GM12878 (cell line): ENCODE measurements around the gene RO60. TPM values are rescaled to one million over a fixed set of nuclear protein-coding genes. Genes with fewer than 3 reads are reported as not detected.

Experiments used
- ATAC-seq: fragments of 200-7000 bp; cut with Tn5 transposase; 3 replicates; pipeline ENCODE4 v1.9.1; 2020; ENCODE audit warnings: mild to moderate bottlenecking, moderate library complexity
- BruUV-seq: library from RNA; stranded (reverse); fragments of 400-500 nt; replicated peaks from 2 replicates; lab custom pipeline; 2021; lab: Mats Ljungman, UMichigan
- CTCF ChIA-PET: fragments of 300-600 bp; sonication (Branson Sonifier 250); formaldehyde crosslinking; extraction: SDS; loops from one replicate; lab custom pipeline; 2021; ENCODE audit warnings: inconsistent platforms; lab: Yijun Ruan, JAX
- POLR2A ChIA-PET: fragments of 350-600 bp; formaldehyde crosslinking; extraction: SDS; loops from one replicate; lab custom pipeline; 2021; ENCODE audit warnings: inconsistent platforms; lab: Charles Lee
- RAD21 ChIA-PET: fragments of 300-600 bp; sonication (Branson Sonifier 250); formaldehyde crosslinking; loops from one replicate; lab custom pipeline; 2023; ENCODE audit warnings: antibody characterized with exemption; ENCODE audit not compliant: unreplicated experiment; lab: Charles Lee
- SMC1A ChIA-PET: fragments of 300-600 bp; sonication (Branson Sonifier 250); formaldehyde crosslinking; loops from one replicate; lab custom pipeline; 2023; ENCODE audit not compliant: unreplicated experiment, uncharacterized antibody; lab: Charles Lee
- DNase-seq: peaks from one replicate; pipeline ENCODE4 v3.0.0-alpha.2; 2011; ENCODE audit warnings: low read depth, low spot score
- FAIRE-seq: peaks from 3 replicates; lab custom pipeline; 2011; peaks lifted over from hg19 to GRCh38; lab: Jason Lieb, UNC
- H2AFZ ChIP-seq: 2 replicates; pipeline ENCODE4 v1.6.0; 2011; ENCODE audit warnings: low read depth, low read length, control low read depth; ENCODE audit not compliant: control insufficient read depth
- H3K27ac ChIP-seq: 2 replicates; pipeline ENCODE4 v1.5.1; 2011; ENCODE audit warnings: control low read depth; ENCODE audit not compliant: control insufficient read depth, insufficient read depth
- H3K27me3 ChIP-seq, 2 experiments: replicated peaks in 1 of 2; 2 replicates each; pipeline versions ENCODE4 v1.6.0 to v1.6.1; 2011; ENCODE audit warnings: low read length in 1 of 2; ENCODE audit not compliant: control insufficient read depth in 2 of 2, insufficient read depth in 2 of 2
- H3K36me3 ChIP-seq, 2 experiments: 2 replicates each; pipeline ENCODE4 v1.5.1; 2011; ENCODE audit warnings: low read length in 1 of 2; ENCODE audit not compliant: control insufficient read depth in 2 of 2, insufficient read depth in 2 of 2
- H3K4me1 ChIP-seq: 2 replicates; pipeline ENCODE4 v1.6.1; 2011; ENCODE audit warnings: mild to moderate bottlenecking, low read length, moderate library complexity, mixed read lengths; ENCODE audit not compliant: control insufficient read depth, insufficient read depth
- H3K4me2 ChIP-seq: 2 replicates; pipeline ENCODE4 v1.6.0; 2011; ENCODE audit warnings: control low read depth; ENCODE audit not compliant: control insufficient read depth, insufficient read depth
- H3K4me3 ChIP-seq: fragments of 200-600 bp; sonication (generic); 2 replicates; pipeline ENCODE4 v1.5.1; 2016
- H3K79me2 ChIP-seq: 2 replicates; pipeline ENCODE4 v1.6.0; 2011; ENCODE audit warnings: low read length; ENCODE audit not compliant: control insufficient read depth, insufficient read depth
- H3K9ac ChIP-seq: 2 replicates; pipeline ENCODE4 v1.8.0; 2011; ENCODE audit warnings: low read length, control low read depth, mixed read lengths; ENCODE audit not compliant: control insufficient read depth, insufficient read depth
- H3K9me3 ChIP-seq: replicated peaks from 3 replicates; pipeline ENCODE4 v1.5.1; 2011; ENCODE audit warnings: mild to moderate bottlenecking, low read length; ENCODE audit not compliant: control insufficient read depth, insufficient read depth
- H4K20me1 ChIP-seq: 2 replicates; pipeline ENCODE4 v1.6.0; 2011; ENCODE audit not compliant: control insufficient read depth, insufficient read depth
- CHD4 ChIP-seq: fragments of 200-600 bp; sonication (generic); IDR thresholded peaks from 2 replicates; pipeline ENCODE4 v1.6.1; 2016; ENCODE audit warnings: mild to moderate bottlenecking
- DPF2 ChIP-seq: fragments of 450-650 bp; IDR thresholded peaks from 2 replicates; pipeline ENCODE4 v1.6.1; 2017; ENCODE audit warnings: mild to moderate bottlenecking
- EGR1 ChIP-seq, 2 experiments: IDR thresholded peaks; 1 replicate in 1 of 2; 2 replicates in 1 of 2; pipeline ENCODE4 v1.6.1; 2011 to 2012; ENCODE audit warnings: low read depth in 2 of 2, low read length in 2 of 2, borderline replicate concordance in 1 of 2, mild to moderate bottlenecking in 1 of 2, moderate library complexity in 1 of 2
- FOS ChIP-seq: IDR thresholded peaks from 3 replicates; pipeline ENCODE4 v1.6.1; 2011; ENCODE audit warnings: borderline replicate concordance; ENCODE audit not compliant: insufficient read length; ENCODE audit errors: extremely low read depth
- GABPA ChIP-seq: IDR thresholded peaks from 2 replicates; pipeline ENCODE4 v1.6.1; 2014; ENCODE audit warnings: antibody characterized with exemption, low read depth, mild to moderate bottlenecking, inconsistent platforms
- MXI1 ChIP-seq: fragments of 150-350 bp; IDR thresholded peaks from 2 replicates; pipeline ENCODE4 v1.6.1; 2011; ENCODE audit warnings: low read depth, mild to moderate bottlenecking, inconsistent platforms, low read length, improper control_type of control experiment
- NBN ChIP-seq: fragments of 450-650 bp; IDR thresholded peaks from 2 replicates; pipeline ENCODE4 v1.6.1; 2016
- RFX5 ChIP-seq: IDR thresholded peaks from 2 replicates; pipeline ENCODE4 v1.6.1; 2011; ENCODE audit warnings: low read depth, low read length, improper control_type of control experiment
- SIX5 ChIP-seq: IDR thresholded peaks from 2 replicates; pipeline ENCODE4 v1.6.1; 2011; ENCODE audit warnings: mild to moderate bottlenecking, low read depth, low read length, moderate library complexity; ENCODE audit not compliant: severe bottlenecking
- SP1 ChIP-seq: IDR thresholded peaks from one replicate; pipeline ENCODE4 v1.6.1; 2011; ENCODE audit warnings: low read depth, low read length
- SREBF2 ChIP-seq: IDR thresholded peaks from 2 replicates; pipeline ENCODE4 v1.6.1; 2012; ENCODE audit warnings: mild to moderate bottlenecking, low read length
- TCF7 ChIP-seq: IDR thresholded peaks from 2 replicates; pipeline ENCODE4 v1.6.1; 2014; ENCODE audit warnings: antibody characterized with exemption, borderline replicate concordance
- ZBED1 ChIP-seq: IDR thresholded peaks from 2 replicates; pipeline ENCODE4 v1.6.1; 2016; ENCODE audit warnings: borderline replicate concordance
- WGBS: methylation state at CpG from one replicate; pipeline ENCODE4 v1.1.6; 2016; ENCODE audit warnings: low lambda C conversion rate; ENCODE audit not compliant: insufficient replicate concordance, insufficient coverage; ENCODE audit errors: missing lambda C conversion rate; 5-methylcytosine and 5-hydroxymethylcytosine counted together
- in situ Hi-C: fragments of 300-500 bp; cut with MboI; formaldehyde crosslinking; loops from 9 replicates; pipeline ENCODE4 v1.14.3; 2018; ENCODE audit warnings: mixed read lengths
- intact Hi-C: fragments of 100-400 bp; cut with micrococcal nuclease; formaldehyde crosslinking; loops from one replicate; pipeline ENCODE4 v1.14.2; 2022; ENCODE audit not compliant: unreplicated experiment
- polyA plus RNA-seq, 11 experiments: library from polyadenylated mRNA; depleted of rRNA in 4 of 11; unstranded in 6 of 11; stranded (reverse) in 5 of 11; fragments of >200 nt; fragmentation: Nextera tagmentation in 4 of 11; fragmentation: Illumina TruSeq in 1 of 11; extraction: Ambion mirVana in 4 of 11; extraction: Trizol in 1 of 11; gene quantifications; 1 replicate in 1 of 11; 2 replicates in 10 of 11; pipeline versions ENCODE4 v1.2.1 to v1.2.3, GENCODE V29; 2011 to 2016; ENCODE audit warnings: inconsistent platforms in 2 of 11, missing spikeins in 2 of 11, low read depth in 1 of 11
- total RNA-seq, 4 experiments: library from RNA; depleted of rRNA in 3 of 4; stranded (reverse); fragments of >200 nt in 3 of 4; fragmentation: Illumina TruSeq in 1 of 4; extraction: Trizol in 1 of 4; gene quantifications; 2 replicates each; pipeline versions ENCODE4 v1.2.1 to v1.2.3, GENCODE V29; 2013 to 2021
- TF ChIP-seq, protein P1 (sequence below): fragments of 150-350 bp; IDR thresholded peaks from 2 replicates; pipeline ENCODE4 v1.6.1; 2014; ENCODE audit warnings: mild to moderate bottlenecking, low read depth, low read length
- TF ChIP-seq, protein P2 (sequence below): IDR thresholded peaks from 2 replicates; pipeline ENCODE4 v1.6.1; 2012; ENCODE audit warnings: low read length, inconsistent platforms
- TF ChIP-seq, protein P3 (sequence below): fragments of 450-650 bp; IDR thresholded peaks from 2 replicates; pipeline ENCODE4 v1.6.1; 2018; ENCODE audit warnings: mild to moderate bottlenecking, low read depth, moderate library complexity; ENCODE audit not compliant: partially characterized antibody
- TF ChIP-seq, protein P4 (sequence below): fragments of 450-650 bp; IDR thresholded peaks from 2 replicates; pipeline ENCODE4 v1.6.1; 2014; ENCODE audit warnings: mild to moderate bottlenecking

The RO60 gene
- total and polyA plus RNA-seq, 10 of the 15 experiments (the other 5 are each of a cell fraction or from before 2014, with no cell fraction given): 21.1 to 143 (median 83.1) TPM

DNA sequence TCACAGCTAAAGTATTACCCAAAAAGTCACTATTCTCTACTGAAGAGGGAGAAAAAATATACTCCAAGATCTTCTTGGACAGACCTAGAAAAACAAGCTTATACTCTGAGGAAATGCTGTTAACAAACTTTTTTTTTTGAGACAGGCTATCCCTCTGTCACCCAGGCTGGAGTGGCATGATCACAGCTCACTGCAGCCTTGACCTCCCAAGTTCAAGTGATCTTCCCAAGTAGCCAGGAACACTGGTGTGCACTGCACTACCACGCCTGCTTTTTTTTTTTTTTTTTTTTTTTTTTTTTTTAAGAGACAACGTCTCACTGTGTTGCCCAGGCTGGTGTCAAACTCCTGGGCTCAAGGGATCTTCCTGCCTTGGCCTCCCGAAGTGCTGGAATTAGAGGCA, 28.5 kb downstream of the RO60 start:
- Histone ChIP-seq H3K4me3 (no peak overlapping the region), H2AFZ (no peak overlapping the region), H3K9me3 (no peaks in the 10 kb centered on the region), H3K9ac (no peak overlapping the region), H3K27ac (no peak overlapping the region), H3K4me1 (peaks cover 7% of the 10 kb centered on the region; the same call in 1 of the 2 replicates), H3K79me2 (no peaks in the 10 kb centered on the region), H3K36me3 (peaks cover 0 to 7% of the 10 kb centered on the region in 2 experiments; a peak in 3 of 4 replicates), H4K20me1 (no peaks in the 10 kb centered on the region), H3K27me3 (no peaks in the 10 kb centered on the region), H3K4me2 (no peak overlapping the region)
- ATAC-seq (no peak), FAIRE-seq (no peak), DNase-seq (no peak)
- ChIA-PET RAD21 (no interaction called here), CTCF (interaction anchor here (1.1 kb wide), 1 partner anchor 18 kb away, joined by 3 read pairs; no protein-coding TSS in a partner anchor), SMC1A (interaction anchor here (0.9 to 5.2 kb wide), 4 partner anchors 9 to 30 kb away, joined by 3 to 24 read pairs (median 4); no protein-coding TSS in a partner anchor), POLR2A (no interaction called here)
- BruUV-seq: no TSS peak
- WGBS: 78% methylated on average over 2 of the region's 3 CpGs
- in situ Hi-C loops (no loop called here), intact Hi-C loops (no loop called here)
- TF ChIP-seq, protein P1, sequence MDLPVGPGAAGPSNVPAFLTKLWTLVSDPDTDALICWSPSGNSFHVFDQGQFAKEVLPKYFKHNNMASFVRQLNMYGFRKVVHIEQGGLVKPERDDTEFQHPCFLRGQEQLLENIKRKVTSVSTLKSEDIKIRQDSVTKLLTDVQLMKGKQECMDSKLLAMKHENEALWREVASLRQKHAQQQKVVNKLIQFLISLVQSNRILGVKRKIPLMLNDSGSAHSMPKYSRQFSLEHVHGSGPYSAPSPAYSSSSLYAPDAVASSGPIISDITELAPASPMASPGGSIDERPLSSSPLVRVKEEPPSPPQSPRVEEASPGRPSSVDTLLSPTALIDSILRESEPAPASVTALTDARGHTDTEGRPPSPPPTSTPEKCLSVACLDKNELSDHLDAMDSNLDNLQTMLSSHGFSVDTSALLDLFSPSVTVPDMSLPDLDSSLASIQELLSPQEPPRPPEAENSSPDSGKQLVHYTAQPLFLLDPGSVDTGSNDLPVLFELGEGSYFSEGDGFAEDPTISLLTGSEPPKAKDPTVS: no peak
- TF ChIP-seq MXI1 (no peak), EGR1 (IDR thresholded peaks at IDR 0.05; ENCODE audit: borderline replicate concordance in 1 of 2, low read depth in 2 of 2, low read length in 2 of 2) (no peak), DPF2 (no peak), SP1 (no peak), FOS (no peak), SIX5 (no peak), RFX5 (no peak), ZBED1 (no peak), GABPA (no peak), NBN (no peak), CHD4 (no peak), TCF7 (no peak), SREBF2 (no peak)
- TF ChIP-seq, protein P2, sequence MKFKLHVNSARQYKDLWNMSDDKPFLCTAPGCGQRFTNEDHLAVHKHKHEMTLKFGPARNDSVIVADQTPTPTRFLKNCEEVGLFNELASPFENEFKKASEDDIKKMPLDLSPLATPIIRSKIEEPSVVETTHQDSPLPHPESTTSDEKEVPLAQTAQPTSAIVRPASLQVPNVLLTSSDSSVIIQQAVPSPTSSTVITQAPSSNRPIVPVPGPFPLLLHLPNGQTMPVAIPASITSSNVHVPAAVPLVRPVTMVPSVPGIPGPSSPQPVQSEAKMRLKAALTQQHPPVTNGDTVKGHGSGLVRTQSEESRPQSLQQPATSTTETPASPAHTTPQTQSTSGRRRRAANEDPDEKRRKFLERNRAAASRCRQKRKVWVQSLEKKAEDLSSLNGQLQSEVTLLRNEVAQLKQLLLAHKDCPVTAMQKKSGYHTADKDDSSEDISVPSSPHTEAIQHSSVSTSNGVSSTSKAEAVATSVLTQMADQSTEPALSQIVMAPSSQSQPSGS: no peak
- TF ChIP-seq, protein P3, sequence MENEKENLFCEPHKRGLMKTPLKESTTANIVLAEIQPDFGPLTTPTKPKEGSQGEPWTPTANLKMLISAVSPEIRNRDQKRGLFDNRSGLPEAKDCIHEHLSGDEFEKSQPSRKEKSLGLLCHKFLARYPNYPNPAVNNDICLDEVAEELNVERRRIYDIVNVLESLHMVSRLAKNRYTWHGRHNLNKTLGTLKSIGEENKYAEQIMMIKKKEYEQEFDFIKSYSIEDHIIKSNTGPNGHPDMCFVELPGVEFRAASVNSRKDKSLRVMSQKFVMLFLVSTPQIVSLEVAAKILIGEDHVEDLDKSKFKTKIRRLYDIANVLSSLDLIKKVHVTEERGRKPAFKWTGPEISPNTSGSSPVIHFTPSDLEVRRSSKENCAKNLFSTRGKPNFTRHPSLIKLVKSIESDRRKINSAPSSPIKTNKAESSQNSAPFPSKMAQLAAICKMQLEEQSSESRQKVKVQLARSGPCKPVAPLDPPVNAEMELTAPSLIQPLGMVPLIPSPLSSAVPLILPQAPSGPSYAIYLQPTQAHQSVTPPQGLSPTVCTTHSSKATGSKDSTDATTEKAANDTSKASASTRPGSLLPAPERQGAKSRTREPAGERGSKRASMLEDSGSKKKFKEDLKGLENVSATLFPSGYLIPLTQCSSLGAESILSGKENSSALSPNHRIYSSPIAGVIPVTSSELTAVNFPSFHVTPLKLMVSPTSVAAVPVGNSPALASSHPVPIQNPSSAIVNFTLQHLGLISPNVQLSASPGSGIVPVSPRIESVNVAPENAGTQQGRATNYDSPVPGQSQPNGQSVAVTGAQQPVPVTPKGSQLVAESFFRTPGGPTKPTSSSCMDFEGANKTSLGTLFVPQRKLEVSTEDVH: no peak
- TF ChIP-seq, protein P4, sequence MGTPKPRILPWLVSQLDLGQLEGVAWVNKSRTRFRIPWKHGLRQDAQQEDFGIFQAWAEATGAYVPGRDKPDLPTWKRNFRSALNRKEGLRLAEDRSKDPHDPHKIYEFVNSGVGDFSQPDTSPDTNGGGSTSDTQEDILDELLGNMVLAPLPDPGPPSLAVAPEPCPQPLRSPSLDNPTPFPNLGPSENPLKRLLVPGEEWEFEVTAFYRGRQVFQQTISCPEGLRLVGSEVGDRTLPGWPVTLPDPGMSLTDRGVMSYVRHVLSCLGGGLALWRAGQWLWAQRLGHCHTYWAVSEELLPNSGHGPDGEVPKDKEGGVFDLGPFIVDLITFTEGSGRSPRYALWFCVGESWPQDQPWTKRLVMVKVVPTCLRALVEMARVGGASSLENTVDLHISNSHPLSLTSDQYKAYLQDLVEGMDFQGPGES: no peak
